Measurements from ENCODE around the gene TUBGCP6. TPM values are rescaled to one million over a fixed set of nuclear protein-coding genes. Genes with fewer than 3 reads are reported as not detected.

The TUBGCP6 gene
- total RNA-seq, 2 experiments from 2014 or later, result 44.8 to 47.2 TPM

GRCh38 chr22:50224071-50224470 lies 20.8 kb downstream of the TUBGCP6 start:
- Mint-ChIP-seq H3K36me3 (ENCODE audit: low read depth) (peaks cover 36% of the 10 kb centered on the region), H3K4me3 (no peak overlapping the region), H3K9me3 (no peaks in the 10 kb centered on the region), H3K27ac (no peak overlapping the region), H3K4me1 (ENCODE audit: low read depth) (no peaks in the 10 kb centered on the region), H3K27me3 (no peaks in the 10 kb centered on the region)
- no peak for ATAC-seq
- ChIA-PET CTCF (no interaction called here), POLR2A (interaction anchor here (1.1 kb wide), 1 partner anchor 71 kb away, joined by 3 read pairs; no protein-coding TSS in a partner anchor)
- no peak for TF ChIP-seq CTCF (IDR thresholded peaks at IDR 0.05)
- intact Hi-C loops (cut with micrococcal nuclease), result no loop called here
- DNase-seq, result no peak

- no peaks in the 10 kb centered on the region for H3K9me3 Mint-ChIP-seq
- intact Hi-C loops (cut with micrococcal nuclease), result no loop called here
- H3K4me3 Mint-ChIP-seq, result no peak overlapping the region
- DNase-seq (no peak), ATAC-seq (no peak)
- ChIA-PET POLR2A (no interaction called here), CTCF (no interaction called here)
- H3K4me1 Mint-ChIP-seq (ENCODE audit: low read depth), result no peaks in the 10 kb centered on the region
- TF ChIP-seq CTCF (IDR thresholded peaks at IDR 0.05), result no peak
- no peak overlapping the region for H3K27ac Mint-ChIP-seq
- H3K27me3 Mint-ChIP-seq, result no peaks in the 10 kb centered on the region
- H3K36me3 Mint-ChIP-seq (ENCODE audit: low read depth), result peaks cover 35% of the 10 kb centered on the region
Measured at GRCh38 chr22:50222508-50222907, 22.3 kb downstream of the TUBGCP6 start.

- CTCF ChIA-PET, result interaction anchor here (1.3 to 1.4 kb wide), 2 partner anchors 13 to 70 kb away, joined by 4 to 7 read pairs; no protein-coding TSS in a partner anchor
- Mint-ChIP-seq H3K4me1 (ENCODE audit: low read depth) (no peaks in the 10 kb centered on the region), H3K9me3 (no peaks in the 10 kb centered on the region), H3K4me3 (no peak overlapping the region), H3K27ac (no peak overlapping the region), H3K27me3 (no peaks in the 10 kb centered on the region), H3K36me3 (ENCODE audit: low read depth) (peaks cover 34% of the 10 kb centered on the region)
- ATAC-seq (no peak), DNase-seq (peak; percentile 25)
- intact Hi-C loops (cut with micrococcal nuclease), result no loop called here
- POLR2A ChIA-PET, result interaction anchor here (0.6 kb wide), 1 partner anchor 220 kb away, joined by 3 read pairs; no protein-coding TSS in a partner anchor
- no peak for TF ChIP-seq CTCF (IDR thresholded peaks at IDR 0.05)
Measured at GRCh38 chr22:50221410-50222300, 23.2 kb downstream of the TUBGCP6 start.

- H3K9me3 Mint-ChIP-seq, result no peaks in the 10 kb centered on the region
- H3K27me3 Mint-ChIP-seq, result no peaks in the 10 kb centered on the region
- no peak for ATAC-seq
- no peak overlapping the region for H3K27ac Mint-ChIP-seq
- H3K4me3 Mint-ChIP-seq, result no peak overlapping the region
- no peak for TF ChIP-seq CTCF (IDR thresholded peaks at IDR 0.05)
- CTCF ChIA-PET, result interaction anchor here (1.3 to 1.4 kb wide), 2 partner anchors 12 to 70 kb away, joined by 4 to 7 read pairs; no protein-coding TSS in a partner anchor
- POLR2A ChIA-PET, result interaction anchor here (0.6 to 0.9 kb wide), 2 partner anchors 11 to 221 kb away, joined by 3 to 4 read pairs; no protein-coding TSS in a partner anchor
- no peak for DNase-seq
- H3K4me1 Mint-ChIP-seq (ENCODE audit: low read depth), result no peaks in the 10 kb centered on the region
- intact Hi-C loops (cut with micrococcal nuclease), result no loop called here
- peaks cover 34% of the 10 kb centered on the region for H3K36me3 Mint-ChIP-seq (ENCODE audit: low read depth)
Measured at GRCh38 chr22:50220603-50221409, 24.0 kb downstream of the TUBGCP6 start.

All from activated CD8-positive, alpha-beta T cell treated with anti-CD3 and anti-CD28 coated beads for 36 hours (primary cell).